ENCODE data around the gene SYCE1L.
"Not testable (repeated sequence)": the region's sequence is repeated elsewhere in the genome, so short reads cannot be mapped to it uniquely, and the experiment has no call there.

The SYCE1L gene

GRCh38 chr16:77233799-77234519 lies 34.8 kb downstream of the SYCE1L start:
- DNase-seq = no peak
- in situ Hi-C loops (cut with MboI; ENCODE audit: low pct_unique_long_range_greater_than_20kb, low sequenced_read_pairs) = loop anchor here (25.0 kb wide), 2 partner anchors 353 to 753 kb away; no protein-coding TSS in a partner anchor

- peak; percentile 21 for DNase-seq
- in situ Hi-C loops (cut with MboI; ENCODE audit: low pct_unique_long_range_greater_than_20kb, low sequenced_read_pairs) = loop anchor here (25.0 kb wide), 2 partner anchors 353 to 753 kb away; no protein-coding TSS in a partner anchor
Measured at GRCh38 chr16:77234611-77235010, 35.4 kb downstream of the SYCE1L start.

- peak; percentile 85 for DNase-seq
- in situ Hi-C loops (cut with MboI; ENCODE audit: low pct_unique_long_range_greater_than_20kb, low sequenced_read_pairs) = loop anchor here (25.0 kb wide), 2 partner anchors 351 to 751 kb away; no protein-coding TSS in a partner anchor
Measured at GRCh38 chr16:77236063-77236511, 36.9 kb downstream of the SYCE1L start.

- in situ Hi-C loops (cut with MboI; ENCODE audit: low pct_unique_long_range_greater_than_20kb, low sequenced_read_pairs) = loop anchor here (25.0 kb wide), 2 partner anchors 349 to 749 kb away; no protein-coding TSS in a partner anchor
- DNase-seq = no peak
Measured at GRCh38 chr16:77238593-77238992, 39.4 kb downstream of the SYCE1L start.

GRCh38 chr16:77242471-77242870 lies 43.3 kb downstream of the SYCE1L start:
- in situ Hi-C loops (cut with MboI; ENCODE audit: low pct_unique_long_range_greater_than_20kb, low sequenced_read_pairs) = loop anchor here (25.0 kb wide), 2 partner anchors 345 to 745 kb away; no protein-coding TSS in a partner anchor
- DNase-seq = not testable (repeated sequence)

GRCh38 chr16:77246150-77246549 lies 46.9 kb downstream of the SYCE1L start:
- in situ Hi-C loops (cut with MboI; ENCODE audit: low pct_unique_long_range_greater_than_20kb, low sequenced_read_pairs) = loop anchor here (25.0 kb wide), 2 partner anchors 341 to 741 kb away; no protein-coding TSS in a partner anchor
- DNase-seq = no peak

GRCh38 chr16:77250400-77250799 lies 51.2 kb downstream of the SYCE1L start:
- in situ Hi-C loops (cut with MboI; ENCODE audit: low pct_unique_long_range_greater_than_20kb, low sequenced_read_pairs) = no loop called here
- no peak for DNase-seq

Measured in KBM-7 (cell line).